Right kidney (tissue), 1 donor: ENCODE measurements around the gene C9orf72.
"Not testable (repeated sequence)": the region's sequence is repeated elsewhere in the genome, so short reads cannot be mapped to it uniquely, and the experiment has no call there.

Experiments
- DNase-seq: peaks from one replicate; pipeline ENCODE4 v3.0.0-alpha.2; 2016

The C9orf72 gene

GRCh38 chr9:27510780-27511179 lies 62.5 kb downstream of the C9orf72 start:
- no peak for DNase-seq

DNA sequence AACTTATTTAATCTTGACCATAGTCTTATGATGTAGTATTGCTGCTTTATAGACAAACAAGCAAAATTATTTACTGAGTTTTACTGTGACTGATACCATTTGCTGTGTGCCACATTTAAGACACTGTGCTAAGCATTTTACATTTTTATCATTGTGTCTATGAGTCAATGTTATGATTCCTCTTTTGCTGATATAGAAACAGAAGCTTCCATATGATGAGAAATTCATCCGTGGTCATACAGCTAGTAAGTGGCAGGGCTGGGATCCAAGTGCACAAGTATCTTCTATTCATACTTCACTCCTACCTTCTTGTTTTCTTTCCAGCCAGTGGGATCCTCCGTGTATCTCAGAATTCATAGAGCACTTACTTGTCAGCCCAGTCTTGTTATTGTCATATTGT lies 66.3 kb downstream of the C9orf72 start:
- no peak for DNase-seq

GRCh38 chr9:27505744-27506161 lies 67.5 kb downstream of the C9orf72 start:
- no peak for DNase-seq

GRCh38 chr9:27504259-27504658 lies 69.0 kb downstream of the C9orf72 start:
- DNase-seq, result no peak

DNA sequence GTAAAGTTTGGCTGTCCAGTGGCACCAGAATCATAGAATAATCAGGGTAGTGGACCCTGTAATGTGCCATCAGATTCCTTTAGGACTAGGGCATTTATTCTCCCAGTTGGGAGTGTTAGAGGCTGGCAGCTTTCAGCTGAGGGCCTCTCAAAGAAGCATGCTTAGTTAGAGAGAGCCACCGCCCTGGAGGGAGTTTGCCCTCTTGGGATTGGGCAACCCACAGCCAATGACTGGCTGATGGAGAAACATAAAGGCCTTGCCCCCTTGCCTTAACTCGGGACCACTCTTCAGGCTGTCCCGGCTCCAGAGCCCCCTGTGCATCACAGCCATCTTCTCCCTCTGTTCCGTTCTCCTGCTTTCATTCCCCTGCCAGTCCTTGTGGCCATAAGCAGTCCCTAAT lies 69.7 kb downstream of the C9orf72 start:
- no peak for DNase-seq

- not testable (repeated sequence) for DNase-seq
Measured at GRCh38 chr9:27500902-27501301, 72.4 kb downstream of the C9orf72 start.

DNA sequence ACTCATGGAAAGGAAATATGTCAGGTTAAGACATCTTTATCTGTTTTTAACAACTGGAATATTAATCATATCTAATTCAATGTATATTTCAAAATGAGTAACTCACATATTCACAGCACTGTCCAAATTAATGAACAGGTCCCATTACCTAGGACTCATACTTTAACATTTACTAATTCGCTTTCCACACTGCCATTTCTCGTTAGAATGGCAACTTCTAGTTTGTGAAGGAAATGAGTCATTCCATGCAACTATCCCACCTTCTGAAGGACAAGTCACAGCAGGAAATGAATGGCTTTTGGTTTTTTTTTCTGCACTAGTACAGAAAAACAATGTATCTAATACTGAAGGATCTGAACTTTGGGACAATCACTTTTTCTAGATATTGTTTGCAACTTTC lies 73.8 kb downstream of the C9orf72 start:
- DNase-seq, result no peak

DNA sequence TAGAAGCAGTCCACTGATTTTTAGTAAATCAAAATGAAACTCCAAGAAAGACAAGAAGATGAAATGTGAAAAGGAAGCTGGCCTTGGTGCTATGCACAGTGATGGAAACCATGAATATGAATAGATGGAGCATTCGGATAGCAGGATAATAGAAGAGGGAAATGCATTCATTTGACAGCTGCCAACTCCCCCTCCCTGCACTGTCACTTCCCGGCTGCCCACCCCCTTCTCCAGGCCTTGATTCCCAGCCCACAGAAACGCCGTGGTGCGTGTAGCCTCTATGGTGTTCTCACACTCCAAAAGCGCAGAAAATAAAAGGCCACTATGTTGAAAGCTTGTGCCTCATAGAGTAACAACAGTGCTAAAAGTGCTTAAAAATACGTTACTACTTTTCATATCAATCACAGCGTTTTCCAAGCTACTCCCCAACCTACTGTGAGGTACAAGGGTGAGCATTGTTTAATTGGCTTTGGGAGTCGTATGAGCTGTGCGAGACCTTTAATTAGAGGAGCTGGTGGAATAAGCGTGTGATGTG lies 75.3 kb downstream of the C9orf72 start:
- DNase-seq, result peak; percentile 16
